ENCODE results near the gene OR8B8.

DNA sequence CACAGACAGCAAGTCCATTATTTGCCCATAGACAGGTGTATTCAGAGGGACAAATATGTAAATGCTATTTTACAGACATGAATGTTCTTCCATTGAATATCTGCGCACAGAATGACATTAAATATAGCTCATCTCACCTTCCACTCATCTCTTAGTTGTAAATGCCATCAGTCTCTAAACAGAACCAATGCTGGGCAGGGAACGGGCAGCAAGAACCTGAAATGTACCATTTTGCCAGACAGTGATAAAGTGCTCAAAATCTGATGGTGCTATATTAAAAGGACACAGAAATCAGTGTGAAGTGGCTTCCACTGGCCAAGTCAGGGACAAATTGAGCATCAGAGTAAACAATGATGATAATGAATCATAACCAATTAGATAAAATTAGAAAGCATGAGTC lies 10.8 kb downstream of the OR8B8 start:
- TF ChIP-seq POLR2A (IDR thresholded peaks at IDR 0.05), result no peak
- TF ChIP-seq, protein P1, sequence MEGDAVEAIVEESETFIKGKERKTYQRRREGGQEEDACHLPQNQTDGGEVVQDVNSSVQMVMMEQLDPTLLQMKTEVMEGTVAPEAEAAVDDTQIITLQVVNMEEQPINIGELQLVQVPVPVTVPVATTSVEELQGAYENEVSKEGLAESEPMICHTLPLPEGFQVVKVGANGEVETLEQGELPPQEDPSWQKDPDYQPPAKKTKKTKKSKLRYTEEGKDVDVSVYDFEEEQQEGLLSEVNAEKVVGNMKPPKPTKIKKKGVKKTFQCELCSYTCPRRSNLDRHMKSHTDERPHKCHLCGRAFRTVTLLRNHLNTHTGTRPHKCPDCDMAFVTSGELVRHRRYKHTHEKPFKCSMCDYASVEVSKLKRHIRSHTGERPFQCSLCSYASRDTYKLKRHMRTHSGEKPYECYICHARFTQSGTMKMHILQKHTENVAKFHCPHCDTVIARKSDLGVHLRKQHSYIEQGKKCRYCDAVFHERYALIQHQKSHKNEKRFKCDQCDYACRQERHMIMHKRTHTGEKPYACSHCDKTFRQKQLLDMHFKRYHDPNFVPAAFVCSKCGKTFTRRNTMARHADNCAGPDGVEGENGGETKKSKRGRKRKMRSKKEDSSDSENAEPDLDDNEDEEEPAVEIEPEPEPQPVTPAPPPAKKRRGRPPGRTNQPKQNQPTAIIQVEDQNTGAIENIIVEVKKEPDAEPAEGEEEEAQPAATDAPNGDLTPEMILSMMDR (IDR thresholded peaks at IDR 0.05), result no peak
- no peak for TF ChIP-seq POLR2AphosphoS5 (IDR thresholded peaks at IDR 0.05; ENCODE audit: insufficient read depth in 1 of 2, low read depth in 1 of 2)

All from vagina (tissue), 2 donors.